ENCODE results near the gene SMG1.
"Not testable (repeated sequence)": the region's sequence is repeated elsewhere in the genome, so short reads cannot be mapped to it uniquely, and the experiment has no call there.

Gene SMG1

DNA sequence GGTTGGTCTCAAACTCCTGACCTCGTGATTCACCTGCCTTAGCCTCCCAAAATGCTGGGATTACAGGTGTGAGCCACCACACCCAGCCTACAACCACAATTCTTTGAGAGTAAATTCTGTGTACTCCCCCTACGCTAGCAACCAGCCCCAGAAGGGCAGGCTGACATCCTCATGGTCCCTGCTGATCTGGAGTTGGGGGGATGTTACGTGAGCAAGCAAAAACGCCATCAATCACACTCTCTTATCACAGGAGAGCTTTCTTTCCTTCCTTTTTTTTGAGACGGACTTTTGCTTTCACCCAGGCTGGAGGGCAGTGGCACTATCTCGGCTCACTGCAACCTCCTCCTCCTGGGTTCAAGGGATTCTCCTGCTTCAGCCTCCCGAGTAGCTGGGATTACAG, 154.0 kb downstream of the SMG1 start:
- not testable (repeated sequence) for DNase-seq (ENCODE audit: low read depth in 3 of 3, low spot score in 1 of 3)

GRCh38 chr16:18770336-18770962, 155.8 kb downstream of the SMG1 start:
- DNase-seq (ENCODE audit: low read depth in 3 of 3, low spot score in 1 of 3), result not testable (repeated sequence)

DNA sequence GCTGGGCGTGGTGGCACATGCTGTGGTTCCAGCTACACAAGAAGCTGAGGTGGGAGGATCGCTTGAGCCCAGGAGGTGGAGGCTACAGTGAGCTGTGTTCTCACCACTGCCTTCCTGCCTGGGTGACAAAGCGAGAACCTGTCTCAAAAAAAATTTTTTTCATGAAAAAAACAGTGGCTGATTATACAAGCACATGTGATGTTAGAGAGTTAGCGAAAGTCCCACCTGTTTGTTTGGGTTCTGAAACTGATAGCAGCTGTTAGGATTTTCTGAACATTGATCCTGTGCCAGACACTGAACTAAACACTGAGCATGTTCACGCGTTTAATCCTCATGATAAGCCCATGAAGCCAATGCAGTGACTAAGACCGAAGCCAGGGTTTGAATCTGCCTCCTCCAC, 159.0 kb downstream of the SMG1 start:
- not testable (repeated sequence) for DNase-seq (ENCODE audit: low read depth in 3 of 3, low spot score in 1 of 3)

DNA sequence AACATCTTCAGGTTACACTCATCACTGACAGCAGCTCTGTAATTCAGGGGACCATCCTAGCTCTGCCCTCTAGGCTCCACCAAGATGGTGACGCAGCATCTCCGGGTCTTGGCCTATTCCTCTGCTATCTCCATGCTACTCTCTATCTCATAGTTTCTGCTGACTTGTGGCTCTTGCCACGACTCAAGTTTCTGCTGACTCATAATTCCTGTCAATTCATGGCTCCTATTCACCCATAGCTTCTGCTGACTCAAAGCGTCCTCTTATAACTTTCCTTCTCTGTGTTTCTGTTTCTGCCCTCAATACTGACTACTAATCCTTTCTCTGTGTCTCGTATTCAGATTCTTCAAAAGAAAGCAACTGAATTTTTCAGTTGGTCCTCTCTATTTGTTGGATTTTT, 163.5 kb downstream of the SMG1 start:
- DNase-seq (ENCODE audit: low read depth in 3 of 3, low spot score in 1 of 3), result not testable (repeated sequence)

DNA sequence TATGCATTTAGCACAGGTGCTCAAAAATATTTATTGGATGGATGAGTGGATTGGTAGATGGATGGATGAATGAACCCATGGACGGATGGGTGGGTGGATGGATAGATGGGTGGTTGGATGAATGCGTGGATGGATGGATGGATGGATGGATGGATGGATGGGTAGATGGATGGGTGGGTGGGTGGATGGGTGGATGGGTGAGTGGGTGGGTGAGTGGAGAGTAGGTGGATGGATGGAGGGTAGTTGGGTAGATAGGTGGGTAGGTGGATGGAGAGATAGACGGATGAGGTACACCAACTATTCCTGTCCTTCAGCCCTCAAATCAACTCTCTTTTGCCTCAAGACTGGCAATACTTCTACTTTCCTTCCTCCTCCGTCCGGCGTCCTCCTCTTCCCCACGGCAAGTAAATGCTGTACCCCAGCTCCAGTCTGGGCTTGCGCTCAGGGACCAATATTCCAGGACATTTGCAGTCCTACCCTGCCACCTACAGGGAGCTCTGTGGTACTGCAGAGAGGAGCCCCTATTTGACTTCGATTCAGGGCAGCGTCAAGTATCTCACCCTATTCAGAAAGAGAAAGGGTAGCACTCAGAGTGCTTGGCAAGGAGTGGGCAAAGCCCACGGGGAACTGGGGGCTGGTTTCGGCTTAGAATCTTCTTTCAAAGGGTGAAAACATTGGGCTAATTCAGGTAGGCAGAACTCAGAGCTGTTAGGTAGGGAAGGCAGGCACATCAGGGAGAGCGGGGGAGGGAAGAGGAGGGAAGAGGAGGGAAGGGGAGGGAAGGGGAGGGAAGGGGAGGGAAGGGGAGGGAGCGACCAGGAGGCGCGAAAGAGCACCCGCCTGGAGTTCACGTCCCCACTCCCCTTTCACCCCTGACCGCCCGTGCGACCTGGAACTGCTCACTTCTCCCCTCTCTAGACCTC, 166.3 kb downstream of the SMG1 start:
- DNase-seq (ENCODE audit: low read depth in 3 of 3, low spot score in 1 of 3), result peak in 2 of 3 donors; percentile 12 to 21

GRCh38 chr16:18757960-18758660, 168.1 kb downstream of the SMG1 start:
- not testable (repeated sequence) for DNase-seq (ENCODE audit: low read depth in 3 of 3, low spot score in 1 of 3)

DNA sequence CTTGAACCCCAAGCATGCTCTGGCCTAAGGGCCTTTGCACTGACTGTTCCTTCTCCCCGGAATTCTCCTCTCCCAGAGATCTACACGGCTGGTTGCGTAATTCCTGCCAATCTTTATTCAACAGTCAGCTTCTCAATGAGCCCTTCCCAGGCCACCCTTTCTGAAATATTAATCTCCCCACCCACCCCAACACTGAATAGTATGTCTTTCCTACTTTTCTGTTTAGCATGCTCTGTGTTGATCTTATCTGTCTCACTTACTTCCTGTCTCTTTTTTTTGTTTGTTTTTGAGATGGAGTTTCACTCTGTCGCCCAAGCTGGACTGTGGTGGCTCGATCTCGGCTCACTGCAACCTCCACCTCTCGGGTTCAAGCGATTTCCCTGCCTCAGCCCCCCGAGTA, 169.6 kb downstream of the SMG1 start:
- DNase-seq (ENCODE audit: low read depth in 3 of 3, low spot score in 1 of 3), result not testable (repeated sequence)
